CD4-positive, alpha-beta T cell treated with Interleukin-10 for 1 hour (primary cell): ENCODE results near the gene TCAP.

Experiments
- DNase-seq: peaks from one replicate; pipeline ENCODE4 v3.0.0-alpha.2; 2020

Gene TCAP, protein sequence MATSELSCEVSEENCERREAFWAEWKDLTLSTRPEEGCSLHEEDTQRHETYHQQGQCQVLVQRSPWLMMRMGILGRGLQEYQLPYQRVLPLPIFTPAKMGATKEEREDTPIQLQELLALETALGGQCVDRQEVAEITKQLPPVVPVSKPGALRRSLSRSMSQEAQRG

DNA sequence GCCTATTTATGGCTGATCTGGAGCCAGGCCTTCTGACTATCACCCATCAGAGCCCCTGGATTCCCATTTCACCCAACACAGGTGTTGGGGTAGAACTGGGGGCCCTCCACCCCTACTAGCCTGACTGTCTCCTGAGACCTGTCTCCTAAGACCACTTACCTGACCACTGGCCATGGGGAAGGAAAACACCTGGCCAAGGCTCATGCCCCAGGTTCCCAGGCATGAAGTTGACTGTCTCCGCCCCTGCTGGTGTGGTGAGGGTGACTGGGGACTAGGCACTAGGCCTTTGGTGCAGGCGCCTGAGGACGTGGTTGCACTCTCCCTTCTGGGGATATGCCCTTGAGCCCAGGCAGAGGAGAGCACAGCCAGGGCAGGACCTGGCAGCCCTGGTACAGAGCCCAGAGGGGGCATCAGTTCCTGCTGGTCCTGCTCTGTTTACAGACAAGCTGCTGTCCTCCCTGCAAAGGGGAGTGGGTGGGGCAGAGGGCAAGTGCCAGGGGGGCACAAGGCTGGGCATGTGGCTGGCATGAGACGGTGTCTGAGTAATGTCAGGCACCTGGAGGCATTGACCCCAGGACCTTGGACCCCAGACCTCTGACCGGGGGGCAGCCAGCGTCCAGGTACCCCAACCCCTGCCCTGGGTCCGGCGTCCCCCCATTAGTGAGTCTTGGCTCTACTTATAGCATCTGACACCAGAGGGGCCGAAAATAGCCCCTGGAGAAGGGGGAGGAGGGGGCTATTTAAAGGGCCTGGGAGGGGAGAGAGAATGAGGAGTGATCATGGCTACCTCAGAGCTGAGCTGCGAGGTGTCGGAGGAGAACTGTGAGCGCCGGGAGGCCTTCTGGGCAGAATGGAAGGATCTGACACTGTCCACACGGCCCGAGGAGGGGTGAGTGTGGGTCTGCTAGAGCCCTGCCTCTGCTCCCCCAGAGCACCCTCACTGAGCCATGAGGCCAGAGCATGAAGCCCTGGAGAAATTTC, at the start of gene TCAP:
Gene TCAP, plus strand, starts transcription at position 769 of the 981 bp plus-strand sequence. Its CDS starts 11 bp downstream, at position 780.
- DNase-seq: no peak

DNA sequence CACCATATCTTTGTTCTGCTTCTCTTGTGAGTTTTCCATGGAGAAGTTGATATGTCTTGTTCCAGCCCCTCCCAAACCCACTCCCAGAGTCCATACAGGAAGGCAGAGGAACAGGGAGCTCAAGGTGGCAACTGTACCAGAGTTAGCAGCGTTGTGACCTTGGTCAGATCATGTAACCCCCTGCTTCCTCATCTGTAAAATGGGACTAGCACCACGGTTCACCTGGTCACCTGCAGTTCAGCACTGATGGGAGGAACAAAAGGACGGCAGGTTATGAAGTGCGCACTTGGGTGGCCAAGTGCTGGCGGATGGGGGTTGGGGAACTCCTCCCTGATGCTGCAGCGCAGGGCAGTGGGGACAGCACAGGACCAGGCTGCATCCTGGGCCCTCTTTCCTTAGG, 49.7 kb upstream of the TCAP start:
- DNase-seq: no peak

DNA sequence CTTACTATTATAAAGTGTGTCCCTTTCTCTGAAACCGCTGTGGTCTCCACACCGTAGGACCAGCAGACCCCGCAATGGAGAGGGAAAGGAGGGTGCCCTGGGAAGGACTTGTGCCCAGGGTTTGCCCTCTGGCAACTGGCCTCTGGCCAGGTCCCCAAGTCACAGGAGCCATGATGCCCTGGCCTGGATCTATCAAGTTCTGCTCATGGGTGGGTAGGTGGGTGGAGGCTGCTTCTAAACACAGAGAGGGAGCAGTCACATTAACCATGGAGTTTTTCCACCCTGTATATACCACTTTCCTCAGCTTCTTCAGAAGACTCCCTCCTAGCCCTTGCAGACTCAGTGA, 48.1 kb upstream of the TCAP start:
- DNase-seq: no peak

DNA sequence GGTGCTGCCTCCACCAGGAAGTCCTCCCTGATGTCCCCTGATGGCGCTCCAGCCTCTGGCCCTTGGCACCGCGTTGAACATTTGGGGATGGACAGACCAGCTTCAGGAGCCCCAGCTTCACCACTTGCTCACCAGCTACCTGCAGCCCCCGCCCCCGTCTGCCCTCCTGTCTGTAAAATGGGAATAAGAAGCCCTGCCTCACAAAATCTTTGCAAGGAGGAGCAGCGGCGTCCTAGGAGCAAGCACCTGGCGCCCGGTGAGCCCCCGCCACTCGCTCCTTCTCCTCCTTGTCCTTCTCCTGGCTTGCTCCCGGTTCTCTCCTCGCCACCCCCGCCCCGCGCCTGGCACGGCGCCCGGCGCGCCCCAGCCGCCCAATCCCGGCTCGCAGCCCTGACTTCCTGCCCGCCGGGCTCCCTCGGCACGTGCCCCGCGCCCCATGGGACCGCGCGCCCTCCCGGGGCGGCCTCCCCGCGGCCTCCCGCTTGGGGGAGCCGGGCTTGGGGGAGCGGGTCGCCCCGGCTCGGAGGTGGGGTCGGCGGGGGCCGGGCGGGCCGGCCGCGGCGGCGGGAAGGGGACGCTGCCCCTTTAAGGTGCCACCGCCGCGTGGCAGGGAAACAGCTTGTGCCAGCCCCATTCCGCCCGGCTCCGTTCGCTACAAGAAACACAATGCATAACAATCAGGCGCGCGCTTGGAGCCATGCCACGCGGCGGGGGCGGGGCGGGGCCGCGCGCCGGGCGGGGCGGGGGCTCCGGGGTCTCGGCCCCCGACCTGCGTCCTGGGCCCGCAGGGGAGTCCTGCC, 47.5 kb upstream of the TCAP start:
- DNase-seq: peak; percentile 57

DNA sequence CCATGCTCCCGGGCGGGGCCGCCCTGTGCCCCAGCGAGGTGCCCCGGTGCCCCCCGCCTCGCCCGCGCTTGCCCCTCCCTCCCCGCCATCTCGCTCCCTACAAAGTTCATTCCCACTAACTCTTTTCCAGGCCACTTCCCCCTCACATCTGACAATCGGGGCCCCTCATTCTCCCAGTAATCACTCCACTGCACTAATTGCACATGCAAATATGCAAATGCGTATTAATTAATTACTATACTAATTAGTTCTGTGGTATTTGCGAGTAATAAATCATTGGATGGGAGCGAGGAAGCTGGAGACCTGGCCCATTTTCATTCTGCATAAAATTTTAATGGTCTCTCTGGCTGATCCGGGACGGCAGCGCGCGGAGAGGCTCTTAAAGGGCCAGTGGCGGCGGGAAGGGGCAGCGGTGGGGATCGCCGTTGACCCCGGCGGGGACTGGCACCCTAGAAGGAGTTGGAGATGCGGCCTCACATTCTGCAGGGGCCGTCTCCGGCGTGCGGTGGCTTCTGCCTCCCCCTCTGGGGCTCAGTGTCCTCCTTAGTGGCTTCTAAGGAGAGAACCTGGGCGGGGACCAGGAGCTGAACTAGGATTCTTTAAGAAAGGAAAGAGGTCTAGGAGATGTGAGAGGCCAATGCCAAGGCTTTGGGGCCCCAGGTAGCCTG, 46.8 kb upstream of the TCAP start:
- no peak for DNase-seq

DNA sequence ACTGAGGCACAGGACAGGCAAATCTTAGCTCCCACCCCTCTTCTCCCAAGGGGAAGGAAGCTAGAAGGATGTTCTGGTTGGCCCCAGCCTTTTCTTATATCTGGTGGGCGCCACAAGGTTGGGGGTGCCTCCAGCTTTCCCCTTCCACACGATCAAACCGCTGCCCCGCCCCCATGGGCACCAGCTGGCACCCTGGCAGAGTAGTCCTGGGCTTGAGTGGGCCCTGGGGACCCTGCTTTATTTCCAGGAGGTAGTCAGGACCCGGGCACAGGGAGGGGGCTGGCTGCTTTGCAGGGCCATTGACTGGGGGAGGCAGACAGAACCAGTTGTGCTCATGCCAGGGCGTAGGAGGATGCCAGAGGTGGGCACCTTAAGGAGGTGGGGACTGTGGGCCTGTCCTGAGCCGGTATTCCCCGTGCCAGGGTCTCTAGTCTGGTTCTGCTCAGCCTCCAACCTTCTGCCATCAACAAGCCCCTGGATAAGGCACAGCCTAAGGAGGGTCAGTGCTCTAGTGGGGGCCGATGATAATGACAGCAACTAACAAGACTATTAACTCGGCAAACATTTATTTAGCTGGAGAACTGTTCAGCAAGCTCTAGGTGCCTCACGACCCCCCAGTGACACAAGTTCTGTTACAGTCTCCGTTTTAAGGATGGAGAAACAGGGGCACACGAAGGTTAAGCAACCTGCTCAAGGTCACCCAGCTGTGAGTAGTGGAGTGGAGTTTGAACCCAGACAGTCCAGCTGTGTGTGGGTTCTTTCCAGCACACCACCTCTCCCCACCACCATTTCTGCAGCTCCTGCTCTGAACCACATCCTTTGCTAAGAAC, 46.0 kb upstream of the TCAP start:
- DNase-seq: no peak

DNA sequence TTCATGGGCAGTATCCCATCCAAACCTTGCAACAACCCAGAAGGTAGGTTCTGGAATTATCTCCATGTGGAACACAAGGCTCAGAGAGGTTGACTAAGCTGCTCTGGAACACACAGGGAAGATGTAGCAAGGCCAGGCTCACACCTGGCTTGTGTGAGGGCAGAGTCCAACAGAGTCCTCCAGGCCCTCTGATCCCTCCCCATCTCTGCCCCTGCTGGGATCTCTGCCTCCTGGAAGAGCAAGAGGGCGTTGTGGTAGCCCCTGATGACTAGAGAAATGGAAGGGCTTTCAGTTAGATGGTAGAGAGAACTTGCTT, 45.4 kb upstream of the TCAP start:
- no peak for DNase-seq

DNA sequence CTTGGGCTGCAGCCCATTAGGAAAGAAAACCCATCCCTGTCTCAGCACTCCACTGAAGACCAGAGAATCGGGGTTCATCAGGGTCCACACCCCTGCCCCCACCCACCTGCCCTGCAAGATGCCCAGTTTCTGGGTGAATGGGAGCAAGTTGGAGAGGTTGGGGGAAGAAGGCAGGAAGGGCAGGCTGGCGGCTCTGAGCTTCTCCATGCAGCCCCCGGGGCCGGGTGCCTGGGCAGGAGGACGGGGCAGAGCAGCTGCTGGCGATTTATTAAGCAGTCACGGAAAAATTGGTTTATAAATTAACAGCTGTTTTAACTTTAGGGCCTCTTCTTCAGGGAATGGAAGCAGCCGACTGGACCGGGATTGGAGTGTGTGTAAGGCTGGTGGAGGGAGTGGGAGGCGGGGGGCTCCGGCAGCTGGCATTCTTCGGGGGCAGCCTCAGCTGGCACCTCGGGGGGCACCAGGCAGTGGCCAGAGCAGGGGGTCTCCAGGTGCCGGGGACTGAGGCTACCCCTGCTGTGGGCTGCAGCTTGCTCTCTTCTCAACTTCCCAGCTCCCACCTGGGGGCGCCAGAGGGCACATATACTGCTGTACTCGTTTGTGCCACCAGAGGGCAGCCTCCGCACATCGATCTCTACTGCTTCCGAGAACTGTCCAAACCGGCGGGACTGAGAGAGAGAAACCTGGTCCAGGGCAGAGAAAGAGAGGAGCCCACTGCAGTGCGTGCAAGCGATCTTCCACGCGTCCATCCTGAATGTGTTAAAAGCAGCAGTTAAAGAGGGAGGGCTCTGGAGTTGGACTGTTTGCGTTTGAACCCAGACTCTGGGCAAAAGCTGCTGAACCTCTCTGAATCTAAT, 43.4 kb upstream of the TCAP start:
- peak; percentile 91 for DNase-seq

DNA sequence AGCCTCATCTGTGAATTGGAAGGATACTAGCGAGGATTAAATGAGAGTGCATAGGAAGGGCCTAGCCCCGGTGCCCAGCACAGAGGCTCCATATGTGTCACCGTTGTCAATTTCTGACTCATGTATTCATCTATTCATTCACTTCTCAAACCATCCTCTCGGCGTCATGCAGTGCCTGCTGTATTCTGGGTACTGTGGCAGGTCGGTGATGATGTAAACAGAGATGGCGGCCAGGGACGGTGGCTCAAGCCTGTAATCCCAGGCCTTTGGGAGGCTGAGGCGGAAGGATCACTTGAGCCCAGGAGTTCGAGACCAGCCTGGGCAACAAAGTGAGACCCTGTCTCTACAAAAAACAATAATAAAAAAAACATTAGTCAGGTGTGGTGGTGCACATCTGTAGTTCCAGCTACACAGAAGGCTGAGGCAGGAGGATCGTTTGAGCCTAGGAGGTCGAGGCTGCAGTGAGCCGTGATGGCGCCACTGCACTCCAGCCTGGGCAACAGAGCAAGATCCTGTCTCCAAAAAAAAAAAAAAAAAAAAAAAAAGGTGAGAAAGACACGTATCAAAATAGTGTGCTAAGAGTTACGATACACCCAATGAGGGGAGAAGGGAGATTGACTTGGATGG, 42.7 kb upstream of the TCAP start:
- peak; percentile 51 for DNase-seq

DNA sequence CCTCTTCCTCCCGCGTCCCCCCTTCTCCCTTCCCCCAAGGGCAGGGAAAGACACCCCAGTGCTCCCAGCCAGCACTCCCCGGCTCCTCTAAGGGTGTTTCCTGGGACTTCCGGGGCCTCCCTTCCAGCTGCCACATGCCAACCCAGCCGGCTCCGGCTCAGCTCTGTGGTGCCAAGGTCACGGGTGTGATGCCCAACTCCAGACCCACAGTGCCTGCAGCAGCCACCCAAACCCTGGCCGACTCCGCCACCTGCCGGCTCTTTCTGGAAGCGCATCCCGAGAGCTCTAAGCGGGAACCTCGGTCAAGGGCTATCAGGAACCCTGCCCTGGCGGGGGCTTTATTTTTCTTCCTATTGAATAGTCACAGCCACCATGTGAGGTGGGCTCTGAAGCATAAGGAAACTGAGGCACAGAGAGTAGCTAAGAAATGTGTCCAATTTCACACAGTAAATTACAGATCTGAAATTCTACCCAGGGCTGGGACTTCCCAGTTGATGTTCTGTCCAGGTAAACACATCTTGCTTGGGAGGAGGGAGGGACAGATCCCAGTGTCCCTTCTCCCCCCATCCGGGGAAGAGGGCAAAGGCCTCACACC, 41.7 kb upstream of the TCAP start:
- DNase-seq: peak; percentile 88

DNA sequence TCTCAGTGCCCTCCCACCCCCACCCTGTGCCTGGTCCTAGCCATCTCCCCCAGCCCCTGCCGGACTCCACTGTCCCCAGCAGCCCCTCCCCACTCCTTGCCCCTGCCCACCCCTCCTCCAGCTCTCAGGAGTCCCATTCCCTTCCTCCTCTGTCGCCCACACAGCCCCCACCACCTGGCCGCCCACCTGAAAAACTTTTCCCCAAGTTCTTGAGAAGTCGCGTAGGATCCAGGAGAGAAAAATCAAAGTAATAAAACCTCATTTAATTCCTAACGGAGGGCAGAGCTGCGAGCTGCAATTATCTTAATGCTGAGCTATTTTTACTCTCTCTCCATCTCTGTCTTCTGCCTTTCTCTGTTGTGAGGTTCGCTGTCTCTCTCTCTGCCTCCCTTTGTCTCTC, 40.8 kb upstream of the TCAP start:
- no peak for DNase-seq

DNA sequence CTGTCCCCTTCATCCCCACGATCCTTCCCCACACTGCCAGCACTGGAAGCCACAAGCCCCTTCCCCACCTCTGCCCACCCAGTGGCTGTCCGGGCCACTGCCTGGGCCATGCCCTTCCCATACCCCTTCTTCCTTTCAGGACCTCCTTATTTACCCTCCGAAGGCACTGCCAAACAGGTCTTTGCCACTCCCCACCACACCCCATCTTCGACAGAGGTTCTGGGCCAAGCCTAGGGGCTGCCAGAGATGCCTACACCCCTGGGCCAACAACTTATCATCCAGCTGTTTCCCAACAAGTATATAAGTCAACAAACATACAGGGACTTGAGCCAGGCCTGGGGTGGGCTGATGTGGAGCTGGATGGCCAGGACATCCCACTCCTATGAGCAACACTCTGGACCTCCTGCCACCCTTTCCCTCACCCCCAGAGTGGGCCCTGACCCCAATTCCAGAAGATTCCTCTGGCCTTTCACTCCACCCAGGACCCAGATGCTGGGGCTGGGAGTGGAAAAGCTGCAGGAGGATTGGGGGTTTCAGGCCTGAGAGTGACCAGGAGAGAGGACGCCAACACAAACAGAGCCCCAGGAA, 39.9 kb upstream of the TCAP start:
- DNase-seq: no peak

DNA sequence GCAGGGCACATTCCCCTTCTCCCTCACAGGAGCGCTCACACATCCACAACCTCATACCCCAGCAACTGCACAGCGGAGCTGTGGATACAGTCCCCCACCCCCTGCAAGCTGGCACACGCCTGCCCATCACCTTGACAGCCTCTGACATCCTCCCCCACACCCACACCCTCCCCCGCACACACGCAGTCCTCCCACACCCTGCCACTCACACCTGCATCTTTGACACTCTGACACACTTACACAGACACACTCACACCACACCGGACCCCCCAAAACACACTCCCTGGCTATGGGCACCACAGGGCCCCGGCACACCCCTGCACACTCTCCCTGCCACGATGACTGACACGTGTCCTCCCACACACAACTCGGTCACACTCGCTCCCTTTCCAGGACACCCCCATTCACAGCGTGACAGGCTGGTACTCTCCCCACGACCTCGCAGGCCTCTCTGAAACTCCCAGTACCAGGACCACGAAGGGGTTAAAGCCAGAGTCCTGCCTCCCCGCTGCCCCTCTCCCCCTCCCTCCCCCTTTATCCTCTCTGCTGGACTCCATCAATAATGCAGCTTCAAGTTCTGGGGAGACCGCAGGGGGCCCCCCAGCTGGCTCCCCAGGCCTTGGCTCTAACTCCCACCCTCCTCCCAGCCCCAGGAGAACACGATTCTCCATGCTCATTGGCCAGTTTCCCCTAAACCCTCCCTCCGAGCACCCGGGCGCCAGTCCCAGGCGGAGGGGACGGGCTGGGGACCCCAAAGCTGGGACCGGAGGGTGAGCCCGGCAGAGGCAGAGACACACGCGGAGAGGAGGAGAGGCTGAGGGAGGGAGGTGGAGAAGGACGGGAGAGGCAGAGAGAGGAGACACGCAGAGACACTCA, 38.7 kb upstream of the TCAP start, which contains the start of gene PPP1R1B:
Gene PPP1R1B, plus strand, starts transcription at position 782 of the 876 bp plus-strand sequence. CDS start 441 bp downstream, outside the sequence.
- DNase-seq: no peak

DNA sequence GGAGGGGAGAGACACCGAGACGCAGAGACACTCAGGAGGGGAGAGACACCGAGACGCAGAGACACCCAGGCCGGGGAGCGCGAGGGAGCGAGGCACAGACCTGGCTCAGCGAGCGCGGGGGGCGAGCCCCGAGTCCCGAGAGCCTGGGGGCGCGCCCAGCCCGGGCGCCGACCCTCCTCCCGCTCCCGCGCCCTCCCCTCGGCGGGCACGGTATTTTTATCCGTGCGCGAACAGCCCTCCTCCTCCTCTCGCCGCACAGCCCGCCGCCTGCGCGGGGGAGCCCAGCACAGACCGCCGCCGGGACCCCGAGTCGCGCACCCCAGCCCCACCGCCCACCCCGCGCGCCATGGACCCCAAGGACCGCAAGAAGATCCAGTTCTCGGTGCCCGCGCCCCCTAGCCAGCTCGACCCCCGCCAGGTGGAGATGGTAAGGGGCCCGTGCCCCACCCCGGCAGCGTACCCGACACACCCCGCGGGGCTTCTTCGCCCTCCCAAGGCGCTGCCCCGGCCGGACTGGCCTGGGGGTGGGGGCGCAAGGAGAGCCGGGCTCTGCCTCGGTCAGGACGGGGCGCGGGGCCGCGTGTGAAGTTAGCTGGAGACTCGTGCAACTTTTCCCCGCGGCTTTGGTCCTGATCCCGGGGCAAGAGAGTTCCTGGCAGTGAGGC, 38.0 kb upstream of the TCAP start:
- DNase-seq: no peak

DNA sequence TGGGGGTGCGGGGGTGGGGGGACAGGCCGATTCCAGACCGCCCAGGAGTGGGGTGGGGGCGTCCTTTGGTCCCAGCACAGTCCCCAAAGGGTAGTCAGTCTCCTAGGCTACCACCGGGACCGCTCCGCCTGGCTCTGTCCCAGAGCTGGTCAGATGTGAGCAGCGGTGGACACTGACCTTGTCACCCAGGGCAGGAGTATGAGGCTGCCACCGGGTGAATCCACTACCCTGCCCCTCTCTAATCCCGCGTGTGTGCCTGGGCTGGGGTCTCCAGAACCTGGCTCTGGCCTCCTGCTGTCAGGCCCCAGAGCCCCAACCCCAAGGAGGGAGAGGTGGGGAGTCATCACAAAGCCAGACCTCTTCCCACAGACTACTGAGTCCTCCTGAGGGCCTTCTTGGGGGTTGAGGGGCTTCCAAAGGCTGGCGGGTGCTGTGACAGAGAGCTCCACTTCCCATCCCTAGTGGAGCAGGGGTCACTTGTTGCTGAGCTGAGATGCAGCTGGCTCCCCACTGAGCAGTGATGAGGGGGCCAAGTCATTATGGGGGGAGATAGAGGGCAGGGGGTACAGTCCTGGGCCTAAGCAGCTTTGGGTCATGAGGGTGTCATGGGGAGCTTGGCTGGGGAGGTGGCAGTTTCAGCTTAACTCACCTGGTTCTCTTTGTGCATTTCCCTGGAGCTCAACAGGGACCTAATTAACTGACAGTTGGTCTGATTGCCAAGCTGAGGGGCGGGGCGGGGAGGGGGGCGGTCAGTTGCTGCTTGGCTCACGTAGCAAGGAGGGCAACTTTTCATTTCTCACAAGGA, 37.2 kb upstream of the TCAP start:
- no peak for DNase-seq

DNA sequence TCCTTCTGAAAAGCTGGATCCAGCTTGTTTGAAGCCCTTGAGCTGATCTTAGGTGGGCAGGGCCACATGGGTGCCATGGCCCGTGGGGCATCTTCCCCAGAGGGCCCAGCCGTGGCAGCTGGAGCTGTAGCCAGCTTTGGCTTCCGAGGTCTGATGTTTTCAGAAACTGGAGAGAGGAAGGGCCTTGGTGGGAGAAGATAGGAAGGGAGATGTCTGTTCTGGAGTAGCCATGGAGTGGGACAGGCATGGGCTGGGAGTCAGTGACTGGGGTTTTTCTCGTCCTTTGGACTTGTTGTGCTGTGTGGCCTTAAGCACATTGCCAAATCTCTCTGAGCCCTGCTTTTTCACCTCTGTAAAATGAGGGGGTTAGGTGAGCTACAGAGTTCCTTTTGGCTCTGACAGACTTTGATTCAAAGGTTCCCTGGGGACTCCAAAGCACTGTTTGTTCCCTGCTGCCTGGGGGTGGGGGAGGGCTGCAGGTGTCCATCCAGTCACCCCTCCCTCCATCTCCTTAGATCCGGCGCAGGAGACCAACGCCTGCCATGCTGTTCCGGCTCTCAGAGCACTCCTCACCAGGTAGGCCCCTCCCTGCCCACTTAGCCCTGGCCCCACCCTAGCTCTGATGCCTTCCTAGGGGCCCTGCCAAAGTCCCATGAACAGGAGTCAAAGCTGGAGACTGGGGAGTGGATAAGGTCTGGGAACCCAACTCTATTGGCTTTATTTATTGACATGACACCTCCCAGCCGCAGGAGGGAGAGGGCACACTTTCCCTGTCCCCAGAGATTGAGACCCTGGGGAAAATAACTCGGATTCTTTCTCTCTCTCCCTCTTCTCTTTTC, 36.3 kb upstream of the TCAP start:
- DNase-seq: no peak
